HG03565 (cell line): ENCODE measurements around the gene AQP12A.

ENCODE experiments used
- ATAC-seq: cut with Tn5 transposase; IDR thresholded peaks from one replicate; pipeline ENCODE4 v1.9.1; 2021; ENCODE audit warnings: mild to moderate bottlenecking, moderate library complexity; ENCODE audit not compliant: unreplicated experiment

AQP12A gene

GRCh38 chr2:240722376-240722775 is 30.7 kb downstream of the AQP12A start:
- no peak for ATAC-seq

- ATAC-seq, result no peak
Observed at GRCh38 chr2:240722796-240723735, 31.4 kb downstream of the AQP12A start.

GRCh38 chr2:240723851-240724250 is 32.2 kb downstream of the AQP12A start:
- ATAC-seq, result no peak

- ATAC-seq, result no peak
Observed at GRCh38 chr2:240724431-240724830, 32.8 kb downstream of the AQP12A start.

- ATAC-seq, result no peak
Observed at GRCh38 chr2:240725266-240725665, 33.6 kb downstream of the AQP12A start.

- ATAC-seq, result no peak
Observed at GRCh38 chr2:240725671-240726070, 34.0 kb downstream of the AQP12A start.

GRCh38 chr2:240726876-240727275 is 35.2 kb downstream of the AQP12A start:
- no peak for ATAC-seq

GRCh38 chr2:240727439-240727838 is 35.8 kb downstream of the AQP12A start:
- no peak for ATAC-seq

- no peak for ATAC-seq
Observed at GRCh38 chr2:240727913-240728312, 36.2 kb downstream of the AQP12A start.

- no peak for ATAC-seq
Observed at GRCh38 chr2:240728361-240728760, 36.7 kb downstream of the AQP12A start.

- no peak for ATAC-seq
Observed at GRCh38 chr2:240728827-240729226, 37.2 kb downstream of the AQP12A start.

- no peak for ATAC-seq
Observed at GRCh38 chr2:240730501-240731177, 39.0 kb downstream of the AQP12A start.

GRCh38 chr2:240731178-240731545 is 39.5 kb downstream of the AQP12A start:
- ATAC-seq, result no peak

- ATAC-seq, result no peak
Observed at GRCh38 chr2:240732184-240732583, 40.5 kb downstream of the AQP12A start.

- ATAC-seq, result no peak
Observed at GRCh38 chr2:240732911-240733622, 41.4 kb downstream of the AQP12A start.

- ATAC-seq, result no peak
Observed at GRCh38 chr2:240733803-240734495, 42.3 kb downstream of the AQP12A start.

- no peak for ATAC-seq
Observed at GRCh38 chr2:240734756-240735155, 43.1 kb downstream of the AQP12A start.

GRCh38 chr2:240735476-240735875 is 43.8 kb downstream of the AQP12A start:
- ATAC-seq, result no peak

GRCh38 chr2:240736281-240737250 is 44.9 kb downstream of the AQP12A start:
- no peak for ATAC-seq

GRCh38 chr2:240737512-240737911 is 45.8 kb downstream of the AQP12A start:
- no peak for ATAC-seq
